PC-9 (cell line): ENCODE data around the gene CCDC92. TPM values are rescaled to one million over a fixed set of nuclear protein-coding genes. Genes with fewer than 3 reads are reported as not detected.

Experiments
- BruUV-seq: library from RNA; stranded (reverse); fragments of 400-500 nt; replicated peaks from 2 replicates; lab custom pipeline; 2021; lab: Mats Ljungman, UMichigan
- CTCF ChIA-PET: fragments of 300-600 bp; sonication (Branson Sonifier 250); formaldehyde crosslinking; loops from one replicate; lab custom pipeline; 2022; ENCODE audit warnings: antibody characterized with exemption; lab: Charles Lee
- POLR2A ChIA-PET: fragments of 300-600 bp; sonication (Branson Sonifier 250); formaldehyde crosslinking; loops from one replicate; lab custom pipeline; 2022; ENCODE audit warnings: antibody characterized with exemption; ENCODE audit not compliant: unreplicated experiment; lab: Charles Lee
- DNase-seq, 2 experiments: peaks; one replicate each; pipeline versions ENCODE4 v3.0.0 to v3.0.0-alpha.2; 2015 to 2022; ENCODE audit warnings: mixed read lengths in 1 of 2
- H2AFZ ChIP-seq: fragments of 200-600 bp; sonication (generic); 2 replicates; pipeline ENCODE4 v1.8.1; 2017; ENCODE audit warnings: antibody characterized with exemption
- H3F3A ChIP-seq: fragments of 200-600 bp; sonication (generic); 2 replicates; pipeline ENCODE4 v1.8.1; 2017; ENCODE audit warnings: antibody characterized with exemption, mild to moderate bottlenecking, low read depth; ENCODE audit not compliant: insufficient read depth
- H3K27ac ChIP-seq: fragments of 200-600 bp; sonication (generic); 2 replicates; pipeline ENCODE4 v1.6.1; 2016; ENCODE audit warnings: mixed run types
- H3K27me3 ChIP-seq: fragments of 200-600 bp; sonication (generic); 2 replicates; pipeline ENCODE4 v1.6.1; 2016; ENCODE audit warnings: low read depth, mixed run types; ENCODE audit not compliant: insufficient read depth
- H3K36me3 ChIP-seq: fragments of 200-600 bp; sonication (generic); 2 replicates; pipeline ENCODE4 v1.6.1; 2016; ENCODE audit warnings: low read depth, mixed run types
- H3K4me1 ChIP-seq: fragments of 200-600 bp; sonication (generic); replicated peaks from 2 replicates; pipeline ENCODE4 v1.6.1; 2016; ENCODE audit warnings: mixed run types; ENCODE audit not compliant: insufficient read depth
- H3K4me2 ChIP-seq: fragments of 200-600 bp; sonication (generic); 2 replicates; pipeline ENCODE4 v1.6.1; 2017; ENCODE audit warnings: mixed run types
- H3K4me3 ChIP-seq: fragments of 200-600 bp; sonication (generic); 2 replicates; pipeline ENCODE4 v1.6.1; 2016; ENCODE audit warnings: mixed run types
- H3K79me2 ChIP-seq: fragments of 200-600 bp; sonication (generic); 2 replicates; pipeline ENCODE4 v1.6.1; 2017; ENCODE audit warnings: low read depth, mixed run types
- H3K9me2 ChIP-seq: fragments of 200-600 bp; sonication (generic); 2 replicates; pipeline ENCODE4 v1.8.1; 2017; ENCODE audit warnings: mild to moderate bottlenecking; ENCODE audit not compliant: insufficient read depth
- H3K9me3 ChIP-seq: fragments of 200-600 bp; sonication (generic); 2 replicates; pipeline ENCODE4 v1.8.1; 2016; ENCODE audit warnings: low read depth; ENCODE audit not compliant: insufficient read depth
- H4K20me1 ChIP-seq: fragments of 200-600 bp; sonication (generic); 2 replicates; pipeline ENCODE4 v1.8.1; 2017; ENCODE audit not compliant: insufficient read depth
- CTCF ChIP-seq: fragments of 200-600 bp; sonication (generic); conservative IDR thresholded peaks from 2 replicates; pipeline ENCODE4 v1.6.1; 2017; ENCODE audit warnings: mixed run types, antibody characterized with exemption, mild to moderate bottlenecking, moderate library complexity
- EZH2 ChIP-seq: fragments of 200-600 bp; sonication (generic); IDR thresholded peaks from 2 replicates; pipeline ENCODE4 v1.8.0; 2017; ENCODE audit warnings: antibody characterized with exemption, low read depth
- intact Hi-C: fragments of 100-400 bp; cut with micrococcal nuclease; formaldehyde crosslinking; loops from one replicate; pipeline ENCODE4 v1.10.0; 2022; ENCODE audit not compliant: unreplicated experiment
- total RNA-seq: library from RNA; stranded (reverse); gene quantifications from 2 replicates; pipeline ENCODE4 v1.2.3, GENCODE V29; 2021

The CCDC92 gene
- total RNA-seq, 1 experiment from 2014 or later: 28.0 TPM

- H3K4me3 ChIP-seq: no peak overlapping the region
- intact Hi-C loops: no loop called here
- no peak for TF ChIP-seq CTCF
- no peak for TF ChIP-seq EZH2
- DNase-seq: no peak
- no peaks in the 10 kb centered on the region for H3K36me3 ChIP-seq
- H3K4me1 ChIP-seq: no peaks in the 10 kb centered on the region
- no peaks in the 10 kb centered on the region for H3K79me2 ChIP-seq
- H3F3A ChIP-seq: no peaks in the 10 kb centered on the region
- ChIA-PET CTCF (interaction anchor here (0.5 kb wide), 1 partner anchor 1441 kb away, joined by 3 read pairs; no protein-coding TSS in a partner anchor), POLR2A (no interaction called here)
- H3K27me3 ChIP-seq: peaks cover 95% of the 10 kb centered on the region
- BruUV-seq: no TSS peak
- no peak overlapping the region for H3K27ac ChIP-seq
- no peaks in the 10 kb centered on the region for H3K9me2 ChIP-seq
- H2AFZ ChIP-seq: no peak overlapping the region
- no peaks in the 10 kb centered on the region for H3K9me3 ChIP-seq
- no peak overlapping the region for H3K4me2 ChIP-seq
- no peaks in the 10 kb centered on the region for H4K20me1 ChIP-seq
These were observed 82.6 kb downstream of the CCDC92 start for GRCh38 chr12:123889848-123890535.

- Histone ChIP-seq H4K20me1 (no peaks in the 10 kb centered on the region), H3K4me1 (no peaks in the 10 kb centered on the region), H3K9me3 (no peaks in the 10 kb centered on the region), H3K4me3 (no peak overlapping the region), H3K27me3 (peaks cover 95% of the 10 kb centered on the region), H3F3A (no peaks in the 10 kb centered on the region), H3K9me2 (no peaks in the 10 kb centered on the region), H3K36me3 (no peaks in the 10 kb centered on the region), H3K27ac (no peak overlapping the region), H2AFZ (no peak overlapping the region), H3K79me2 (no peaks in the 10 kb centered on the region), H3K4me2 (no peak overlapping the region)
- POLR2A ChIA-PET: no interaction called here
- CTCF ChIA-PET: no interaction called here
- intact Hi-C loops: no loop called here
- no TSS peak for BruUV-seq
- no peak for DNase-seq
- no peak for TF ChIP-seq CTCF
- no peak for TF ChIP-seq EZH2
These were observed 83.6 kb downstream of the CCDC92 start for GRCh38 chr12:123888989-123889388.

GRCh38 chr12:123886931-123887582, 85.6 kb downstream of the CCDC92 start:
- H3K4me1 ChIP-seq: no peaks in the 10 kb centered on the region
- H2AFZ ChIP-seq: no peak overlapping the region
- no peaks in the 10 kb centered on the region for H3K79me2 ChIP-seq
- no peaks in the 10 kb centered on the region for H4K20me1 ChIP-seq
- H3K9me2 ChIP-seq: no peaks in the 10 kb centered on the region
- no peak overlapping the region for H3K4me3 ChIP-seq
- TF ChIP-seq EZH2: no peak
- TF ChIP-seq CTCF: no peak
- no peaks in the 10 kb centered on the region for H3F3A ChIP-seq
- CTCF ChIA-PET: no interaction called here
- H3K27ac ChIP-seq: no peak overlapping the region
- POLR2A ChIA-PET: no interaction called here
- DNase-seq: no peak
- H3K36me3 ChIP-seq: no peaks in the 10 kb centered on the region
- BruUV-seq: no TSS peak
- H3K9me3 ChIP-seq: no peaks in the 10 kb centered on the region
- peaks cover 95% of the 10 kb centered on the region for H3K27me3 ChIP-seq
- intact Hi-C loops: no loop called here
- no peak overlapping the region for H3K4me2 ChIP-seq
